ENCODE results near the gene TTLL12.

Gene TTLL12

GRCh38 chr22:43186272-43187170 is at the start of gene TTLL12:
TSS of gene TTLL12 (minus strand) at chr22:43187134. CDS start at chr22:43187069, 65 bp downstream.
- no peak for DNase-seq

GRCh38 chr22:43235445-43236409 is 48.8 kb upstream of the TTLL12 start:
- no peak for DNase-seq

- no peak for DNase-seq
Measured at GRCh38 chr22:43234264-43234988, 47.5 kb upstream of the TTLL12 start.

GRCh38 chr22:43233529-43233928 is 46.6 kb upstream of the TTLL12 start:
- DNase-seq = no peak

GRCh38 chr22:43232445-43232844 is 45.5 kb upstream of the TTLL12 start:
- no peak for DNase-seq

GRCh38 chr22:43231724-43232034 is 44.7 kb upstream of the TTLL12 start:
- DNase-seq = no peak

- DNase-seq = peak; percentile 41
Measured at GRCh38 chr22:43230971-43231723, 44.2 kb upstream of the TTLL12 start.

- no peak for DNase-seq
Measured at GRCh38 chr22:43230571-43230970, 43.6 kb upstream of the TTLL12 start.

- DNase-seq = no peak
Measured at GRCh38 chr22:43228863-43229262, 41.9 kb upstream of the TTLL12 start.

GRCh38 chr22:43228330-43228729 is 41.4 kb upstream of the TTLL12 start:
- no peak for DNase-seq

- no peak for DNase-seq
Measured at GRCh38 chr22:43227239-43227630, 40.3 kb upstream of the TTLL12 start.

GRCh38 chr22:43226377-43227238 is 39.7 kb upstream of the TTLL12 start:
- DNase-seq = no peak

GRCh38 chr22:43225609-43226008 is 38.7 kb upstream of the TTLL12 start:
- no peak for DNase-seq

GRCh38 chr22:43222987-43223386 is 36.1 kb upstream of the TTLL12 start:
- no peak for DNase-seq

- DNase-seq = no peak
Measured at GRCh38 chr22:43222262-43222661, 35.3 kb upstream of the TTLL12 start.

- DNase-seq = no peak
Measured at GRCh38 chr22:43220625-43221380, 33.9 kb upstream of the TTLL12 start.

- DNase-seq = no peak
Measured at GRCh38 chr22:43218786-43219185, 31.9 kb upstream of the TTLL12 start.

GRCh38 chr22:43217285-43218030 is 30.5 kb upstream of the TTLL12 start:
- DNase-seq = no peak

- DNase-seq = no peak
Measured at GRCh38 chr22:43216738-43217137, 29.8 kb upstream of the TTLL12 start.

GRCh38 chr22:43213962-43214361 is 27.0 kb upstream of the TTLL12 start:
- no peak for DNase-seq

All from KG1 (cell line).